Omental fat pad (tissue), 4 donors: ENCODE data around the gene VTA1. TPM values are rescaled to one million over a fixed set of nuclear protein-coding genes. Genes with fewer than 3 reads are reported as not detected.

ENCODE experiments used
- ATAC-seq: fragments of 150-250 bp; one replicate; pipeline ENCODE4 v1.9.1; 2016; ENCODE audit warnings: mild to moderate bottlenecking, moderate library complexity; ENCODE audit not compliant: low FRiP score
- DNase-seq: peaks from one replicate; pipeline ENCODE4 v3.0.0-alpha.2; 2019; ENCODE audit warnings: low spot score
- total RNA-seq, 4 donors: library from RNA; depleted of rRNA; stranded (reverse); fragments of >200 nt; gene quantifications; one replicate each; pipeline ENCODE4 v1.1.0, GENCODE V29; 2016
- TF ChIP-seq, protein P1 (sequence below), 3 donors: fragments of 450-650 bp; IDR thresholded peaks; one replicate each; pipeline ENCODE4 v1.5.1; 2016 to 2017; ENCODE audit warnings: antibody characterized with exemption in 3 of 3, mild to moderate bottlenecking in 3 of 3, moderate library complexity in 2 of 3

The VTA1 gene
- total RNA-seq, 4 donors from 2014 or later: 27.4 to 38.5 (median 34.9) TPM

DNA sequence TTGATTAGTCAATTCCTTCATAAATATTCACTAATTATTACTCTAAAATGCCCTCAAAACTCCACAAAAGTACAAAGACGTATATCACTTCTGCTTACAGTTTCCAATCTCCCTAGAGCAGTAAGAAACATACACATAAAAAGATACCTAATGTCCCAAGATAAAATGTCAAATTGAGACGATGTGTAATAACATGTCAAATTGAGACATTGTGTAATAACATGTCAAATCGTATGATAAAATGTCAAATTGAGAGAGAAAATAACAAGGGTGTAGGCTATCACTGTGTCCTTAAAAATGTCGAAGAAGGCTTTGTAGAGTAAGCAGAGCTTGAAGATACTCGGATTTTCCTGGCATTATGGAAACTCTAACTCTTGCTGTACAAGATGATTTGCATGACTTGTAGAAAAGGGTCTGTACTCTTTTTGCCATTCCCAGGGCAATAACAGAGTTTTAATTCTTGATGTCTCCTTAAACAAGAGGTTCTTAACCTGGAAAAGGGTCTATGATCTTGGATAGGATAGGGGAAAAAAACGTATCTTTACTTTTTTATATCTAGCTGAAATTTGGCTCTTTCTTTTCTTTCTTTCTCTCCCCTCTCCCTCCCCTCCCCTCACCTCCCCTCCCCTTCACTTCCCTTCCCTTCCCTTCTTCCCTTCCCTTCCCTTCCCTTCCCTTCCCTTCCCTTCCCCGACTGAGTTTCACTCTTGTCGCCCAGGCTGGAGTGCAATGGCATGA lies 87.1 kb downstream of the VTA1 start:
- TF ChIP-seq, protein P1, sequence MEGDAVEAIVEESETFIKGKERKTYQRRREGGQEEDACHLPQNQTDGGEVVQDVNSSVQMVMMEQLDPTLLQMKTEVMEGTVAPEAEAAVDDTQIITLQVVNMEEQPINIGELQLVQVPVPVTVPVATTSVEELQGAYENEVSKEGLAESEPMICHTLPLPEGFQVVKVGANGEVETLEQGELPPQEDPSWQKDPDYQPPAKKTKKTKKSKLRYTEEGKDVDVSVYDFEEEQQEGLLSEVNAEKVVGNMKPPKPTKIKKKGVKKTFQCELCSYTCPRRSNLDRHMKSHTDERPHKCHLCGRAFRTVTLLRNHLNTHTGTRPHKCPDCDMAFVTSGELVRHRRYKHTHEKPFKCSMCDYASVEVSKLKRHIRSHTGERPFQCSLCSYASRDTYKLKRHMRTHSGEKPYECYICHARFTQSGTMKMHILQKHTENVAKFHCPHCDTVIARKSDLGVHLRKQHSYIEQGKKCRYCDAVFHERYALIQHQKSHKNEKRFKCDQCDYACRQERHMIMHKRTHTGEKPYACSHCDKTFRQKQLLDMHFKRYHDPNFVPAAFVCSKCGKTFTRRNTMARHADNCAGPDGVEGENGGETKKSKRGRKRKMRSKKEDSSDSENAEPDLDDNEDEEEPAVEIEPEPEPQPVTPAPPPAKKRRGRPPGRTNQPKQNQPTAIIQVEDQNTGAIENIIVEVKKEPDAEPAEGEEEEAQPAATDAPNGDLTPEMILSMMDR (IDR thresholded peaks at IDR 0.05): no peak
- no peak for ATAC-seq

DNA sequence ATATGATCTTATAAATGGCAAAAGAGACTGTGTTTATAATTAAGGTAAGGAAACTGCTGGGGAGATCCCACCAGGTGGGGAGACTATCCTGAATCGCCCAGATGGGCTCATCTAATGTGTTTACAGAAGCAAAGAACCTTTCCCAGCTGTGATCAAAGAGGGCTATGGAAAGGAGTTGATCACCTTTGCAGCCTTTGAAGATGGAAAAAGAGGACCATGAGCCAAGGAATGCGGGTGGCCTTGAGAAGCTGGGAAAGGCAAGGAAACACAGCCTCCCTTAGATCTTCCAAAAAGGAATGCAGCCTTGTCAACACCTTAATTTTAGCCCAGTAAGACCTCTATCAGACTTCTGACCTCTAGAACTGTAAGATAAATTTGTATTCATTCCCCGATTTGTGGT lies 88.2 kb downstream of the VTA1 start:
- TF ChIP-seq, protein P1 (IDR thresholded peaks at IDR 0.05): no peak
- DNase-seq: no peak
- no peak for ATAC-seq

More for the DNA sequence above, 87.1 kb downstream of the VTA1 start:
- no peak for DNase-seq

DNA sequence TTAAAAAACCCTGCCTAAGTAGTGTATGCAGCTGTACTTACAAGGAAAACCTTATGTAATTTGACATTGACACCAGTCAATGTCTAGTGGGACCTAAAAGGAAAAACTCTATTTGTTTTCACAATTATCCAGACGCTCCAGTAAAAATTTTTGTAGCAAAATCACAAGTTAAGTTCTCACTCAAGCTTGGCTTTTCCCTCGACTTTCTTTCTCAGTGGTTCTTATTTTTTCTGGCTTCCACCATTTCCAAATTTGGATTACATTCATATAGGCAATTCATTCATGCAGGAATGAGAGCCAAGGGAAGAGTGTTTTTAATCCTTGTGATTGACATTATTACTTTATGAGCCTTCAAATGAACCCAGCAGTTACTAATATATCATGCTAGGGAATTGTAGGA lies 88.7 kb downstream of the VTA1 start:
- TF ChIP-seq, protein P1 (IDR thresholded peaks at IDR 0.05): no peak
- ATAC-seq: no peak
- no peak for DNase-seq

DNA sequence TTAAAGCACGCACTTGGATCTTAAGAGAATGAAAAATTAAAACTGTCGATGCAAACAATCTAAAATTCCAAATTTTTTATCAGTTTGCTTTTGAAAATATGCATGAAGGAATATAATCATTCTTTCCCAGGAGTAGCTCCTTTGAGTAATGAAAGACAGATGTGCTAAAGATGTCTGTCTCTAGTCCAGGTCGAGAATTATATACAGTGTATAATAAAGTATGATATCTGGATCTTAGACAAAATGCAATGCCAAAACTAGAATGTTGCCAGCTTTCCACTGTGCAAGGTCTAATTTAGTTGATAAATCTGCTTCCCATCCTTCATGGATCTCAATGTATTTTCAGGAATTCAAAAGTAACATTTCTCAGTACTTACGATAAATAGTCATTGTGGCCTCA lies 89.6 kb downstream of the VTA1 start:
- TF ChIP-seq, protein P1 (IDR thresholded peaks at IDR 0.05): no peak
- no peak for ATAC-seq
- DNase-seq: no peak

DNA sequence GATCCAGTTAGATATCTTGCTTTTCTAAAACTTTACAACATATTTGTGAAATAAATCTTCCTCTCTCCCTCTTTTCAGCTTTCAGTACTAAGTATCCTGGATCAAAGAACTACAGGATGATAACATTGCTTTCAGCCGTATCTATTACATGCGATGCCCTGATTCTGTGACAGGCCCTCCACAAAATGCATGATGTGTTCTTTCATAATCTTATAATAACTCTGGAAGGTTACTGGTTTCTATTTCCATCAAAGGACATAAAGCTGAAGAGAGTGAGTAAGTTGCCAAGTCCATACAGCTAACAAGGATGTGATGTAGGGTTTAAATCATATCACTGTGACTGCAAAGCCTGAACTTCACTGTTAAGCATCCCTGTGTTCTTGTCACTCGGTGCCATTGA lies 91.8 kb downstream of the VTA1 start:
- TF ChIP-seq, protein P1 (IDR thresholded peaks at IDR 0.05): no peak
- DNase-seq: no peak
- no peak for ATAC-seq

DNA sequence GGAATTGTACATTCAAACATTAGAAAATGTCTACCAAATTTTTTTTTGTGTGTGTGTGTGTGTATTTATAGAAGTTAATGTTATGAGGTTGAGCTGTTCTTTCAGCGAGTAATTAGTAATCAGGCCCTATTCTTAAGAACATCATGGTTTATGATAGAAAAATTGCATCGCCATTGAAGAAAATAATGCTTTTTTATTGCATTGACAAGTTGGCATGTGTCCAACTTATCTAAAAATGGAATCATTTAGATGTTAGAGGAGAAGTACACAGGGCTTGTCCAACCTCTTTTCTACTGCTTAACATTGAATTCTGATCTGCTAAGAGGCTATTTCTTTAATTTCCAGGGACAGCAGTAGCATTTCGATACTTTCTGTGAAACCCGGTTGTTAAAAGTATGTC lies 93.1 kb downstream of the VTA1 start:
- TF ChIP-seq, protein P1 (IDR thresholded peaks at IDR 0.05): no peak
- DNase-seq (no peak), ATAC-seq (no peak)

DNA sequence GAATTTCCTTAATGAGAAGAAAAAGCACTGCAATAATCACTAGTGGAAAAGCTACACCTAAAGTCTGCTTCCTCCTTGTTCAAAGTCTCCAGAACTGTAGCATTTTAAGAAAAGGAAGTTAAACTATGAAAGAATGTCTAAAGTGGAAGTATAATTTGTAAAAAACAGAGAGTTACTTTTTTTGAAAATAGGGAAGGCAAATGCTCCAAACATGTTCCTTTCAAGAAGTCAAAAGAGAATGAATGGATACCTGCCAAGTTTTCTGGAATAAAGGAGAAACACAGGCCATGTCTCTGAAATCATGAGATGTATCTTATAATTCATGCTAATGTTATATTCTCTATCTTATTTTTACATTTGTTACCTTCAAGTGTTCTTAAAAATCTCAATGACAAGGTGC lies 94.0 kb downstream of the VTA1 start:
- TF ChIP-seq, protein P1 (IDR thresholded peaks at IDR 0.05): no peak
- DNase-seq (no peak), ATAC-seq (no peak)
